ENCODE measurements around the gene SGPL1.
"Not testable (repeated sequence)": the region's sequence is repeated elsewhere in the genome, so short reads cannot be mapped to it uniquely, and the experiment has no call there.

Gene SGPL1

DNA sequence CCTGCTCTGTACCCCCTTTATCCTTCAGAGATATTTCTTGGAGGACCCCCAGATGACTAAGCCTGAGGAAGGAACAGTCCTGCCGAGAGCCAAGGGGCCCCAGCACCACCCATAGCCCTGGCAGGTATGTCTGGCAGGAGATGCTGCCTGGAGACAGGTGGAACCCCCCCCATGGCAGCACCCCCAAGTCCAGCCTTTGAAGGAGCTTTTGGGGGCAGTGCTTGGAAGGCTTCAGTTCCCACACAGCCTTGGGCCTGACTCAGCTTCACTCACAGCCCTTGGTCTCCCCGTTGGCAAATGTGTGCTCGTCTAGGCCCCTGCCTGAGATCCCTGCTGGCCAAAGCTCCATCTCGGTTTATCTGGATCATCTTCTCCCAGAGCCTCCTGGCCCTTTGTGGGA lies 95.6 kb downstream of the SGPL1 start:
- ATAC-seq (replicated peaks) (no peak), DNase-seq (no peak)
- H3K4me3 Mint-ChIP-seq = no peak overlapping the region
- H3K27ac Mint-ChIP-seq = no peak overlapping the region
- peaks cover 2 to 3% of the 10 kb centered on the region in 2 donors for H3K36me3 Mint-ChIP-seq
- H3K4me1 Mint-ChIP-seq = no peaks in the 10 kb centered on the region
- peaks cover 4% of the 10 kb centered on the region in 2 donors for H3K9me3 Mint-ChIP-seq
- H3K27me3 Mint-ChIP-seq = peaks cover 0 to 21% of the 10 kb centered on the region in 2 donors

- DNase-seq = no peak
- Mint-ChIP-seq H3K27me3 (peaks cover 0 to 19% of the 10 kb centered on the region in 2 donors), H3K36me3 (peaks cover 2 to 3% of the 10 kb centered on the region in 2 donors), H3K9me3 (peaks cover 4% of the 10 kb centered on the region in 2 donors), H3K4me1 (no peaks in the 10 kb centered on the region), H3K27ac (no peak overlapping the region), H3K4me3 (no peak overlapping the region)
- no peak for ATAC-seq (replicated peaks)
These were observed 96.8 kb downstream of the SGPL1 start for GRCh38 chr10:70912556-70912955.

- peaks cover 2 to 3% of the 10 kb centered on the region in 2 donors for H3K36me3 Mint-ChIP-seq
- H3K4me1 Mint-ChIP-seq = no peaks in the 10 kb centered on the region
- no peak for ATAC-seq (replicated peaks)
- no peak overlapping the region for H3K4me3 Mint-ChIP-seq
- peaks cover 0 to 16% of the 10 kb centered on the region in 2 donors for H3K27me3 Mint-ChIP-seq
- no peak overlapping the region for H3K27ac Mint-ChIP-seq
- peaks cover 4% of the 10 kb centered on the region in 2 donors for H3K9me3 Mint-ChIP-seq
- DNase-seq = no peak
These were observed 97.6 kb downstream of the SGPL1 start for GRCh38 chr10:70913191-70913892.

DNA sequence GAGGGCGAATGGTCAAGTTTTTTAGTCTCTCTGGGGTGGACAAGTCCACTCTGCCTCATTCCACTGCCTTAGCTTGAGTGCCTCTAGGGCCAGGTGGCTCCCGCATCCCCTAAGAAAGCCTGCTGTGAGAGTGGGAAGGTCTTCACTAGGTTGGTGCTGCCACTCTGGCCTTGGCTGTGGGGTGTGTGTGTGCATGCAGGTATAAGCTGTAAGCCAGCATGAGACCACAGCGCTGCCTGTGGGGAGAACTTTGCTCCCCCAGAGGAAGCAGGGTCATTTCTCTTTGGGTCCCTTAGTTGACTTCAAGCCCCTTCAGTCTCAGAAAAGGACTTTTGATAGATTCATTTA lies 98.1 kb downstream of the SGPL1 start:
- no peak overlapping the region for H3K4me3 Mint-ChIP-seq
- no peak overlapping the region for H3K27ac Mint-ChIP-seq
- no peak for ATAC-seq (replicated peaks)

GRCh38 chr10:70914316-70914864 lies 98.6 kb downstream of the SGPL1 start:
- H3K9me3 Mint-ChIP-seq = peaks cover 4% of the 10 kb centered on the region in 2 donors
- peaks cover 0 to 20% of the 10 kb centered on the region in 2 donors for H3K27me3 Mint-ChIP-seq
- peaks cover 2 to 3% of the 10 kb centered on the region in 2 donors for H3K36me3 Mint-ChIP-seq
- H3K27ac Mint-ChIP-seq = no peak overlapping the region
- H3K4me3 Mint-ChIP-seq = no peak overlapping the region
- ATAC-seq (replicated peaks) (no peak), DNase-seq (no peak)
- no peaks in the 10 kb centered on the region for H3K4me1 Mint-ChIP-seq

More for the DNA sequence above, 98.1 kb downstream of the SGPL1 start:
- H3K27me3 Mint-ChIP-seq = peaks cover 0 to 17% of the 10 kb centered on the region in 2 donors
- H3K9me3 Mint-ChIP-seq = peaks cover 4% of the 10 kb centered on the region in 2 donors
- DNase-seq = no peak
- H3K4me1 Mint-ChIP-seq = no peaks in the 10 kb centered on the region
- peaks cover 2 to 3% of the 10 kb centered on the region in 2 donors for H3K36me3 Mint-ChIP-seq

- Mint-ChIP-seq H3K4me3 (no peak overlapping the region), H3K27me3 (peaks cover 0 to 21% of the 10 kb centered on the region in 2 donors), H3K9me3 (peaks cover 4% of the 10 kb centered on the region in 2 donors), H3K27ac (no peak overlapping the region), H3K36me3 (peaks cover 2 to 3% of the 10 kb centered on the region in 2 donors), H3K4me1 (no peaks in the 10 kb centered on the region)
- DNase-seq (no peak), ATAC-seq (replicated peaks) (no peak)
These were observed 99.5 kb downstream of the SGPL1 start for GRCh38 chr10:70915206-70915605.

DNA sequence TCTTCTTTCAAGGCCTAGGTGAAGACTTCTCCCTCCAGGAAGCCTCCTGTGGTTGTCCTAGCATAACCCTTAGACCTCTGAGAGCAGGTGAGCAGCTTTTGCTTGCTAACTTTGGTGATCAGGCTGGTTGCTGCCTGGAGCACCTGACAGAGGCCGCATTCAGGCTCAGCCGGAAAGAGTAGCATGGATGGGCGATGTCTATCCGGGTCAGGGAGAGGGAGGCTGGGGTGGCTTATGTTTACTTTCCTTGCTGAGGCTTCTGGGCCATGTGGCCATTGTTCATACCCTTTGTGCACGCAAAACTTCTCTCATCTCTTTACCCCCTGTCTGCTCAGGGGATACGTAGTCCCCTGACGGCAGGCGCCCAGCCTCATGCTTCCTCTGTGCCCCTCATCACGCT lies 100.1 kb downstream of the SGPL1 start:
- Mint-ChIP-seq H3K4me1 (no peaks in the 10 kb centered on the region), H3K9me3 (peaks cover 4% of the 10 kb centered on the region in 2 donors), H3K27me3 (peaks cover 5 to 25% of the 10 kb centered on the region in 2 donors), H3K36me3 (peaks cover 2 to 3% of the 10 kb centered on the region in 2 donors), H3K27ac (no peak overlapping the region), H3K4me3 (no peak overlapping the region)
- DNase-seq = no peak
- no peak for ATAC-seq (replicated peaks)

- Mint-ChIP-seq H3K4me1 (no peaks in the 10 kb centered on the region), H3K27me3 (peaks cover 5 to 29% of the 10 kb centered on the region in 2 donors), H3K27ac (no peak overlapping the region), H3K4me3 (no peak overlapping the region), H3K9me3 (peaks cover 4% of the 10 kb centered on the region in 2 donors), H3K36me3 (peaks cover 2 to 3% of the 10 kb centered on the region in 2 donors)
- DNase-seq (no peak), ATAC-seq (replicated peaks) (no peak)
These were observed 100.5 kb downstream of the SGPL1 start for GRCh38 chr10:70916241-70916640.

- H3K27me3 Mint-ChIP-seq = peaks cover 11 to 35% of the 10 kb centered on the region in 2 donors
- ATAC-seq (replicated peaks) = no peak
- H3K27ac Mint-ChIP-seq = no peak overlapping the region
- DNase-seq = no peak
- H3K9me3 Mint-ChIP-seq = peaks cover 0 to 1% of the 10 kb centered on the region in 2 donors
- no peaks in the 10 kb centered on the region for H3K4me1 Mint-ChIP-seq
- H3K36me3 Mint-ChIP-seq = no peaks in the 10 kb centered on the region
- no peak overlapping the region for H3K4me3 Mint-ChIP-seq
These were observed 101.5 kb downstream of the SGPL1 start for GRCh38 chr10:70917226-70917625.

DNA sequence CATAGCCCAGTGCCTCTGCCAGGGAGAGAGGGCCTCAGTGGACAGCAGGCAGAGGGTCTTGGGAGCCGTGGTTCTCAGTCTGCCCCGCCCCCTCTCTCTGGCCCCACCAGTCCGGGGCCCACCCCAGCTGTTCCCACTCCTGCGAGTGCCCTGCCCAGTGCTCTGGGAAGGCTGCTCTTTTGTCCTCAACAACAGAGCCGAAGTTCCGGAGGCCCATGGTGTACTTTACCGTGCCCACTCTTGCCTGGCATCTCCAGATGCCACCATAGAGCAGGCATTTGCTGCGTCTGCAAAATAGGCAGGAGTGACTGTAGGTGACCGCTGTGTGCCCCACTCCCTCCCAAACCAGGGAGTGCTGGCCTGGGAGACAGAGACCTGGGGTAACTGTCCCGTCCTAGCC lies 101.9 kb downstream of the SGPL1 start:
- H3K27me3 Mint-ChIP-seq = peaks cover 11 to 38% of the 10 kb centered on the region in 2 donors
- no peaks in the 10 kb centered on the region for H3K36me3 Mint-ChIP-seq
- H3K9me3 Mint-ChIP-seq = no peaks in the 10 kb centered on the region
- ATAC-seq (replicated peaks) (no peak), DNase-seq (no peak)
- no peak overlapping the region for H3K4me3 Mint-ChIP-seq
- H3K27ac Mint-ChIP-seq = no peak overlapping the region
- H3K4me1 Mint-ChIP-seq = no peaks in the 10 kb centered on the region

- DNase-seq = no peak
- H3K36me3 Mint-ChIP-seq = no peaks in the 10 kb centered on the region
- ATAC-seq (replicated peaks) = no peak
- no peak overlapping the region for H3K4me3 Mint-ChIP-seq
- H3K9me3 Mint-ChIP-seq = no peaks in the 10 kb centered on the region
- peaks cover 19 to 38% of the 10 kb centered on the region in 2 donors for H3K27me3 Mint-ChIP-seq
- H3K27ac Mint-ChIP-seq = no peak overlapping the region
- H3K4me1 Mint-ChIP-seq = no peaks in the 10 kb centered on the region
These were observed 103.2 kb downstream of the SGPL1 start for GRCh38 chr10:70918851-70919530.

DNA sequence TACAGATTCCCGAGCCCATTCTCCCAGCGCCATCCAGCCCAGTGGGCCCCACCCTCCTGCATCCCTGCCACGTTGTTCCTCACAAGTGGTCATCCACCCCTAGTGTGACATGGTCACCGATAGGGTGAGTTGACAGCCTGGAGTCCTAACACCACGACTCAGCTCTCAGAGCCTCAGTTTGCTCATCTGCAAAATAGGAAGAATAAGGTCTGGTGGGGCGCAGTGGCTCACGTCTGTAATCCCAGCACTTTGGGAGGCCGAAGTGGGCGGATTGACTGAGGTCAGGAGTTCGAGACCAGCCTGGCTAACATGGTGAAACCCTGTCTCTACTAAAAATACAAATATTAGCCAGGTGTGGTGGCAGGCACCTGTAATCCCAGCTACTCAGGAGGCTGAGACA lies 104.2 kb downstream of the SGPL1 start:
- ATAC-seq (replicated peaks); H3K4me3 Mint-ChIP-seq; H3K27ac Mint-ChIP-seq; H3K9me3 Mint-ChIP-seq; H3K4me1 Mint-ChIP-seq; H3K36me3 Mint-ChIP-seq; DNase-seq: not testable (repeated sequence)
- H3K27me3 Mint-ChIP-seq = peaks cover 23 to 41% of the 10 kb centered on the region in 2 donors

- no peak overlapping the region for H3K27ac Mint-ChIP-seq
- ATAC-seq (replicated peaks) = no peak
These were observed 104.8 kb downstream of the SGPL1 start for GRCh38 chr10:70920519-70920918.

DNA sequence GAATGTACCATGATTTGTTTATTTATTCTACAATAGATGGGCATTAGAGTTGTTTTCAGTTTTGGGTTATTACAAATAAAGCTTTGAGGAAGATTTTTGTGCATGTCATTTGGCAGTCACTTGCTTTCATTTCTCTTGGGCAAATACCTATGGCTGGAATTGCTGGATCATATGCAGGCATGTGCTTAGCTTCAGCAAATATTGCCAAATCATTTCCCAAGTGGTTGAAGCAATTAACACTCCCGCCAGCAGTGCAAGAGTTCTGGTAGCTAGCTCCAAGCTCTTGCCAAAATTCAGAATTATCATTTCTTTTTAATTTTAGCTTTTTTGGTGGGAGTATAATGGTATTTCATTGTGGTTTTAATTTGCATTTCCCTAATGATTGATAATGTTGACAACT lies 105.5 kb downstream of the SGPL1 start:
- H3K27me3 Mint-ChIP-seq = peaks cover 31 to 44% of the 10 kb centered on the region in 2 donors
- DNase-seq (no peak), ATAC-seq (replicated peaks) (no peak)
- H3K9me3 Mint-ChIP-seq = no peaks in the 10 kb centered on the region
- peaks cover 5 to 7% of the 10 kb centered on the region in 2 donors for H3K4me1 Mint-ChIP-seq
- H3K4me3 Mint-ChIP-seq = no peak overlapping the region
- H3K36me3 Mint-ChIP-seq = no peaks in the 10 kb centered on the region
- no peak overlapping the region for H3K27ac Mint-ChIP-seq

More at GRCh38 chr10:70920519-70920918, 104.8 kb downstream of the SGPL1 start:
- Mint-ChIP-seq H3K9me3 (no peaks in the 10 kb centered on the region), H3K4me3 (no peak overlapping the region), H3K36me3 (no peaks in the 10 kb centered on the region), H3K4me1 (peaks cover 4 to 6% of the 10 kb centered on the region in 2 donors), H3K27me3 (peaks cover 30 to 46% of the 10 kb centered on the region in 2 donors)
- DNase-seq = no peak

DNA sequence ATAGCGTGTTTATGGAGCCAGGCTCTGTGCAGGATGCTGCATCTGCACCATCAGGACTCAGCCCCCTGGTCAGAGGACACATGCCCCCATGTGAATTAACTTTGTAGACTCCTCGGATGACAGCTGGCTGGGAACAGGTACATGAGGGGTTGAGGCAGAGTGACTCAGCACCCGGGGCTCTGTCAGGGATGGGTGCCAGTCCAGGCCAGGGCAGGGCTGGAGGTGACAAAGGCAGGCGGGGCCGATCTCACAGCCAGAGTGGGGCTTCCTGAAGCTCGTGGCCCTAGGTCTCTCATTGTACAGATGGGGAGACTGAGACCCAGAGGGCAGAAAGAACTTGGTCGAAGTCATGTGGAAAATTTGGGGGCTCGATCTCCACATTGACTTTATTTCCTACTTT lies 107.9 kb downstream of the SGPL1 start:
- Mint-ChIP-seq H3K4me3 (no peak overlapping the region), H3K27me3 (peaks cover 31 to 43% of the 10 kb centered on the region in 2 donors), H3K27ac (no peak overlapping the region), H3K4me1 (peaks cover 11 to 17% of the 10 kb centered on the region in 2 donors), H3K9me3 (no peaks in the 10 kb centered on the region), H3K36me3 (no peaks in the 10 kb centered on the region)
- DNase-seq (no peak), ATAC-seq (replicated peaks) (no peak)

All from stimulated activated naive B cell treated with anti-CD40 and anti-IgM and Interleukin-4, amounts not matched to agents 10 μg/mL and 1 μg/mL and 100 μg/mL, for 72 hours (primary cell).